Measurements from ENCODE around the gene POT1. TPM values are rescaled to one million over a fixed set of nuclear protein-coding genes. Genes with fewer than 3 reads are reported as not detected.

The POT1 gene
- total and polyA plus RNA-seq, 2 experiments from 2014 or later = 12.0 to 40.4 TPM

DNA sequence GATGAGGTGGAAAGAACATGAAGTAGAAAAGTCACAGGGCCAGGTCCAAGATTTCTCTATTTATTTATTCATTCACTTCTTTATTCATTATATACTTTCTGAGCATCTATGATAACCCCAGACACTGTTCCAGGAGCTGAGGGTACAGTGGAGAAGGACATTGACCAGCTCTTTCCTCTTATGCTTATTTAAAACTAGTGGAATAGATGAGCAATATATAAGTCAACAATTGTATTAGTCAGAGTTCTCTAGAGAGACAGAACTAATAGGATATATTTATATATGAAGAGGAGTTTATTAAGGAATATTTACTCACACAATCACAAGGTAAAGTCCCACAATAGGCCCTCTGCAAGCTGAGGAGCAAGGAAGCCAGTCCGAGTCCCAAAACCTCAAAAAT, 149.0 kb downstream of the POT1 start (continued):
- TF ChIP-seq, protein P1, sequence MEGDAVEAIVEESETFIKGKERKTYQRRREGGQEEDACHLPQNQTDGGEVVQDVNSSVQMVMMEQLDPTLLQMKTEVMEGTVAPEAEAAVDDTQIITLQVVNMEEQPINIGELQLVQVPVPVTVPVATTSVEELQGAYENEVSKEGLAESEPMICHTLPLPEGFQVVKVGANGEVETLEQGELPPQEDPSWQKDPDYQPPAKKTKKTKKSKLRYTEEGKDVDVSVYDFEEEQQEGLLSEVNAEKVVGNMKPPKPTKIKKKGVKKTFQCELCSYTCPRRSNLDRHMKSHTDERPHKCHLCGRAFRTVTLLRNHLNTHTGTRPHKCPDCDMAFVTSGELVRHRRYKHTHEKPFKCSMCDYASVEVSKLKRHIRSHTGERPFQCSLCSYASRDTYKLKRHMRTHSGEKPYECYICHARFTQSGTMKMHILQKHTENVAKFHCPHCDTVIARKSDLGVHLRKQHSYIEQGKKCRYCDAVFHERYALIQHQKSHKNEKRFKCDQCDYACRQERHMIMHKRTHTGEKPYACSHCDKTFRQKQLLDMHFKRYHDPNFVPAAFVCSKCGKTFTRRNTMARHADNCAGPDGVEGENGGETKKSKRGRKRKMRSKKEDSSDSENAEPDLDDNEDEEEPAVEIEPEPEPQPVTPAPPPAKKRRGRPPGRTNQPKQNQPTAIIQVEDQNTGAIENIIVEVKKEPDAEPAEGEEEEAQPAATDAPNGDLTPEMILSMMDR (conservative IDR thresholded peaks at IDR 0.05; ENCODE audit: low read depth in 2 of 2) = no peak

DNA sequence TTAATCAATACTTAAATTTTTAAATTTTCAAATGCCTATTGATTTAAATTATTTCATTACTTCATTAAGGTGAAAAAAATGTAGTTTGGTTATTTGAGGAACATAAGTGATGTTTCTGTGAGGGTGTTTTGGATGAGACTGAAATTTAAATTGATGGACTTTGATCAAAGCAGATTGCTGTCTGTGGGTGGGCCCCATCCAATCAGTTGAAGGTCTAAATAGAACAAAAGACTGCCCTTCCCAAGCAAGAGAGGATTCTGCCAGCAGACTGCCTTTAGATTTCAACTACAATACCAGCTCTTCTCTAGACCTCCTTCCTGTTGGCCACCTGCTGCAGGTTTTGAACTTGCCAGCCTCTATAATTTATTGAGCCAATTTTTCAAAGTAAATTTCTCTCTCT, 149.6 kb downstream of the POT1 start:
- peaks cover 12% of the 10 kb centered on the region; the same call in 1 of the 2 replicates for H3K9me2 ChIP-seq (ENCODE audit: insufficient read depth)
- ATAC-seq = no peak
- H3K4me3 ChIP-seq = no peak overlapping the region
- H3K4me1 ChIP-seq (ENCODE audit: insufficient read depth) = peaks cover 25% of the 10 kb centered on the region
- TF ChIP-seq, protein P1 (conservative IDR thresholded peaks at IDR 0.05; ENCODE audit: low read depth in 2 of 2) = no peak
- TF ChIP-seq NANOG (IDR thresholded peaks at IDR 0.05; ENCODE audit: borderline replicate concordance) (no peak), ZNF114 (CRISPR knock-in tag; IDR thresholded peaks at IDR 0.05) (no peak), STAT1 (IDR thresholded peaks at IDR 0.05; ENCODE audit: unreplicated experiment) (no peak), EZH2phosphoT487 (IDR thresholded peaks at IDR 0.05; ENCODE audit: unreplicated experiment) (no peak), JUNB (IDR thresholded peaks at IDR 0.05; ENCODE audit: unreplicated experiment) (no peak), POLR2AphosphoS5 (IDR thresholded peaks at IDR 0.05; ENCODE audit: low read depth) (no peak)
- TF ChIP-seq, protein P2, sequence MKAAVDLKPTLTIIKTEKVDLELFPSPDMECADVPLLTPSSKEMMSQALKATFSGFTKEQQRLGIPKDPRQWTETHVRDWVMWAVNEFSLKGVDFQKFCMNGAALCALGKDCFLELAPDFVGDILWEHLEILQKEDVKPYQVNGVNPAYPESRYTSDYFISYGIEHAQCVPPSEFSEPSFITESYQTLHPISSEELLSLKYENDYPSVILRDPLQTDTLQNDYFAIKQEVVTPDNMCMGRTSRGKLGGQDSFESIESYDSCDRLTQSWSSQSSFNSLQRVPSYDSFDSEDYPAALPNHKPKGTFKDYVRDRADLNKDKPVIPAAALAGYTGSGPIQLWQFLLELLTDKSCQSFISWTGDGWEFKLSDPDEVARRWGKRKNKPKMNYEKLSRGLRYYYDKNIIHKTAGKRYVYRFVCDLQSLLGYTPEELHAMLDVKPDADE (IDR thresholded peaks at IDR 0.05) = no peak
- TF ChIP-seq, protein P3, sequence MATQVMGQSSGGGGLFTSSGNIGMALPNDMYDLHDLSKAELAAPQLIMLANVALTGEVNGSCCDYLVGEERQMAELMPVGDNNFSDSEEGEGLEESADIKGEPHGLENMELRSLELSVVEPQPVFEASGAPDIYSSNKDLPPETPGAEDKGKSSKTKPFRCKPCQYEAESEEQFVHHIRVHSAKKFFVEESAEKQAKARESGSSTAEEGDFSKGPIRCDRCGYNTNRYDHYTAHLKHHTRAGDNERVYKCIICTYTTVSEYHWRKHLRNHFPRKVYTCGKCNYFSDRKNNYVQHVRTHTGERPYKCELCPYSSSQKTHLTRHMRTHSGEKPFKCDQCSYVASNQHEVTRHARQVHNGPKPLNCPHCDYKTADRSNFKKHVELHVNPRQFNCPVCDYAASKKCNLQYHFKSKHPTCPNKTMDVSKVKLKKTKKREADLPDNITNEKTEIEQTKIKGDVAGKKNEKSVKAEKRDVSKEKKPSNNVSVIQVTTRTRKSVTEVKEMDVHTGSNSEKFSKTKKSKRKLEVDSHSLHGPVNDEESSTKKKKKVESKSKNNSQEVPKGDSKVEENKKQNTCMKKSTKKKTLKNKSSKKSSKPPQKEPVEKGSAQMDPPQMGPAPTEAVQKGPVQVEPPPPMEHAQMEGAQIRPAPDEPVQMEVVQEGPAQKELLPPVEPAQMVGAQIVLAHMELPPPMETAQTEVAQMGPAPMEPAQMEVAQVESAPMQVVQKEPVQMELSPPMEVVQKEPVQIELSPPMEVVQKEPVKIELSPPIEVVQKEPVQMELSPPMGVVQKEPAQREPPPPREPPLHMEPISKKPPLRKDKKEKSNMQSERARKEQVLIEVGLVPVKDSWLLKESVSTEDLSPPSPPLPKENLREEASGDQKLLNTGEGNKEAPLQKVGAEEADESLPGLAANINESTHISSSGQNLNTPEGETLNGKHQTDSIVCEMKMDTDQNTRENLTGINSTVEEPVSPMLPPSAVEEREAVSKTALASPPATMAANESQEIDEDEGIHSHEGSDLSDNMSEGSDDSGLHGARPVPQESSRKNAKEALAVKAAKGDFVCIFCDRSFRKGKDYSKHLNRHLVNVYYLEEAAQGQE (IDR thresholded peaks at IDR 0.05; ENCODE audit: unreplicated experiment) = no peak
- TF ChIP-seq, protein P4, sequence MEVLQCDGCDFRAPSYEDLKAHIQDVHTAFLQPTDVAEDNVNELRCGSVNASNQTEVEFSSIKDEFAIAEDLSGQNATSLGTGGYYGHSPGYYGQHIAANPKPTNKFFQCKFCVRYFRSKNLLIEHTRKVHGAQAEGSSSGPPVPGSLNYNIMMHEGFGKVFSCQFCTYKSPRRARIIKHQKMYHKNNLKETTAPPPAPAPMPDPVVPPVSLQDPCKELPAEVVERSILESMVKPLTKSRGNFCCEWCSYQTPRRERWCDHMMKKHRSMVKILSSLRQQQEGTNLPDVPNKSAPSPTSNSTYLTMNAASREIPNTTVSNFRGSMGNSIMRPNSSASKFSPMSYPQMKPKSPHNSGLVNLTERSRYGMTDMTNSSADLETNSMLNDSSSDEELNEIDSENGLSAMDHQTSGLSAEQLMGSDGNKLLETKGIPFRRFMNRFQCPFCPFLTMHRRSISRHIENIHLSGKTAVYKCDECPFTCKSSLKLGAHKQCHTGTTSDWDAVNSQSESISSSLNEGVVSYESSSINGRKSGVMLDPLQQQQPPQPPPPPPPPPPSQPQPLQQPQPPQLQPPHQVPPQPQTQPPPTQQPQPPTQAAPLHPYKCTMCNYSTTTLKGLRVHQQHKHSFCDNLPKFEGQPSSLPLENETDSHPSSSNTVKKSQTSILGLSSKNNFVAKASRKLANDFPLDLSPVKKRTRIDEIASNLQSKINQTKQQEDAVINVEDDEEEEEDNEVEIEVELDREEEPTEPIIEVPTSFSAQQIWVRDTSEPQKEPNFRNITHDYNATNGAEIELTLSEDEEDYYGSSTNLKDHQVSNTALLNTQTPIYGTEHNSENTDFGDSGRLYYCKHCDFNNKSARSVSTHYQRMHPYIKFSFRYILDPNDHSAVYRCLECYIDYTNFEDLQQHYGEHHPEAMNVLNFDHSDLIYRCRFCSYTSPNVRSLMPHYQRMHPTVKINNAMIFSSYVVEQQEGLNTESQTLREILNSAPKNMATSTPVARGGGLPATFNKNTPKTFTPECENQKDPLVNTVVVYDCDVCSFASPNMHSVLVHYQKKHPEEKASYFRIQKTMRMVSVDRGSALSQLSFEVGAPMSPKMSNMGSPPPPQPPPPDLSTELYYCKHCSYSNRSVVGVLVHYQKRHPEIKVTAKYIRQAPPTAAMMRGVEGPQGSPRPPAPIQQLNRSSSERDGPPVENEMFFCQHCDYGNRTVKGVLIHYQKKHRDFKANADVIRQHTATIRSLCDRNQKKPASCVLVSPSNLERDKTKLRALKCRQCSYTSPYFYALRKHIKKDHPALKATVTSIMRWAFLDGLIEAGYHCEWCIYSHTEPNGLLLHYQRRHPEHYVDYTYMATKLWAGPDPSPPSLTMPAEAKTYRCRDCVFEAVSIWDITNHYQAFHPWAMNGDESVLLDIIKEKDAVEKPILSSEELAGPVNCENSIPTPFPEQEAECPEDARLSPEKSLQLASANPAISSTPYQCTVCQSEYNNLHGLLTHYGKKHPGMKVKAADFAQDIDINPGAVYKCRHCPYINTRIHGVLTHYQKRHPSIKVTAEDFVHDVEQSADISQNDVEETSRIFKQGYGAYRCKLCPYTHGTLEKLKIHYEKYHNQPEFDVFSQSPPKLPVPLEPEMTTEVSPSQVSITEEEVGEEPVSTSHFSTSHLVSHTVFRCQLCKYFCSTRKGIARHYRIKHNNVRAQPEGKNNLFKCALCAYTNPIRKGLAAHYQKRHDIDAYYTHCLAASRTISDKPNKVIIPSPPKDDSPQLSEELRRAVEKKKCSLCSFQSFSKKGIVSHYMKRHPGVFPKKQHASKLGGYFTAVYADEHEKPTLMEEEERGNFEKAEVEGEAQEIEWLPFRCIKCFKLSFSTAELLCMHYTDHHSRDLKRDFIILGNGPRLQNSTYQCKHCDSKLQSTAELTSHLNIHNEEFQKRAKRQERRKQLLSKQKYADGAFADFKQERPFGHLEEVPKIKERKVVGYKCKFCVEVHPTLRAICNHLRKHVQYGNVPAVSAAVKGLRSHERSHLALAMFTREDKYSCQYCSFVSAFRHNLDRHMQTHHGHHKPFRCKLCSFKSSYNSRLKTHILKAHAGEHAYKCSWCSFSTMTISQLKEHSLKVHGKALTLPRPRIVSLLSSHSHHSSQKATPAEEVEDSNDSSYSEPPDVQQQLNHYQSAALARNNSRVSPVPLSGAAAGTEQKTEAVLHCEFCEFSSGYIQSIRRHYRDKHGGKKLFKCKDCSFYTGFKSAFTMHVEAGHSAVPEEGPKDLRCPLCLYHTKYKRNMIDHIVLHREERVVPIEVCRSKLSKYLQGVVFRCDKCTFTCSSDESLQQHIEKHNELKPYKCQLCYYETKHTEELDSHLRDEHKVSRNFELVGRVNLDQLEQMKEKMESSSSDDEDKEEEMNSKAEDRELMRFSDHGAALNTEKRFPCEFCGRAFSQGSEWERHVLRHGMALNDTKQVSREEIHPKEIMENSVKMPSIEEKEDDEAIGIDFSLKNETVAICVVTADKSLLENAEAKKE (CRISPR knock-in tag; IDR thresholded peaks at IDR 0.05) = no peak
- H3K27ac ChIP-seq (ENCODE audit: low read depth) = no peak overlapping the region
- no peaks in the 10 kb centered on the region for H3K27me3 ChIP-seq (ENCODE audit: insufficient read depth)
- no peaks in the 10 kb centered on the region for H3F3A ChIP-seq (replicated peaks; ENCODE audit: low read depth)
- H3K4me2 ChIP-seq = no peak overlapping the region
- H3K9me3 Mint-ChIP-seq = no peaks in the 10 kb centered on the region
- no peak for DNase-seq (ENCODE audit: low spot score)
- peaks cover 25% of the 10 kb centered on the region for H3K4me1 Mint-ChIP-seq
- no peaks in the 10 kb centered on the region for H4K20me1 ChIP-seq (replicated peaks; ENCODE audit: insufficient read depth)
- H3K4me3 Mint-ChIP-seq = no peak overlapping the region
- H3K36me3 ChIP-seq (ENCODE audit: insufficient read depth) = no peaks in the 10 kb centered on the region
- no peaks in the 10 kb centered on the region for H3K79me2 ChIP-seq (replicated peaks; ENCODE audit: insufficient read depth)
- H3K36me3 Mint-ChIP-seq (ENCODE audit: low read depth) = no peaks in the 10 kb centered on the region
- H2AFZ ChIP-seq = no peak overlapping the region
- H3K27me3 Mint-ChIP-seq (ENCODE audit: insufficient read depth, low read depth, poor library complexity) = peaks cover 2% of the 10 kb centered on the region
- no peak overlapping the region for H3K27ac Mint-ChIP-seq

All from GM23338 (cell line).